K562 (cell line): ENCODE measurements around the gene VEGFB. TPM values are rescaled to one million over a fixed set of nuclear protein-coding genes. Genes with fewer than 3 reads are reported as not detected.
A peak's percentile ranks its signal among the peaks of the same experiment; 100 is the strongest.

Source experiments
- FOXJ2 ChIP-seq: fragments of 200-800 bp; sonication (Bioruptor generic); IDR thresholded peaks from 2 replicates; pipeline ENCODE4 v1.6.1; 2016; ENCODE audit warnings: missing genetic modification characterization, missing compliant biosample characterization
- HIVEP1 ChIP-seq: fragments of 250-450 bp; sonication (Bioruptor Pico); IDR thresholded peaks from 2 replicates; pipeline ENCODE4 v1.4.0; 2020; ENCODE audit warnings: mild to moderate bottlenecking
- IRF2 ChIP-seq: sonication (generic); formaldehyde crosslinking; IDR thresholded peaks from 2 replicates; pipeline ENCODE4 v1.8.1; 2022; ENCODE audit warnings: mild to moderate bottlenecking, missing genetic modification reagents
- NR3C1 ChIP-seq: sonication (generic); formaldehyde crosslinking; IDR thresholded peaks from 2 replicates; pipeline ENCODE4 v1.8.1; 2022; ENCODE audit warnings: missing genetic modification reagents
- ZBTB11 ChIP-seq, 3 experiments: fragments of 200-800 bp in 1 of 3; fragments of 250-450 bp in 1 of 3; fragments of 450-650 bp in 1 of 3; sonication (Bioruptor Pico) in 1 of 3; sonication (Bioruptor generic) in 1 of 3; formaldehyde crosslinking in 1 of 3; IDR thresholded peaks; 2 replicates each; pipeline versions ENCODE4 v1.6.1 to v1.8.0; 2016 to 2022; ENCODE audit warnings: mild to moderate bottlenecking in 2 of 3, missing genetic modification characterization in 2 of 3, missing compliant biosample characterization in 1 of 3, moderate library complexity in 1 of 3
- ZBTB33 ChIP-seq: sonication (generic); formaldehyde crosslinking; IDR thresholded peaks from 2 replicates; pipeline ENCODE4 v1.8.1; 2023; ENCODE audit warnings: mild to moderate bottlenecking, missing genetic modification reagents
- ZBTB5 ChIP-seq: fragments of 450-650 bp; IDR thresholded peaks from 2 replicates; pipeline ENCODE4 v1.6.1; 2017; ENCODE audit warnings: antibody characterized with exemption
- ZNF512 ChIP-seq: IDR thresholded peaks from 2 replicates; pipeline ENCODE4 v1.6.1; 2016; ENCODE audit warnings: missing genetic modification characterization, missing compliant biosample characterization
- polyA plus RNA-seq, 8 experiments: library from polyadenylated mRNA; depleted of rRNA in 4 of 8; stranded (reverse) in 5 of 8; unstranded in 3 of 8; fragments of >200 nt; fragmentation: Nextera tagmentation in 2 of 8; fragmentation: Illumina TruSeq in 1 of 8; extraction: Ambion mirVana in 2 of 8; extraction: Trizol in 1 of 8; gene quantifications; 2 replicates each; pipeline versions ENCODE4 v1.2.1 to v1.2.3, GENCODE V29; 2011 to 2014; ENCODE audit warnings: inconsistent platforms in 1 of 8, missing spikeins in 1 of 8
- total RNA-seq, 7 experiments: library from RNA; depleted of rRNA in 6 of 7; stranded (reverse); fragments of >200 nt in 6 of 7; fragmentation: Illumina TruSeq in 2 of 7; extraction: Trizol in 2 of 7; gene quantifications; 2 replicates each; pipeline versions ENCODE4 v1.2.1 to v1.2.3, GENCODE V29; 2011 to 2021; ENCODE audit warnings: low replicate concordance in 1 of 7
- TF ChIP-seq, protein P1 (sequence below): fragments of 450-650 bp; formaldehyde crosslinking; IDR thresholded peaks from 2 replicates; pipeline ENCODE4 v1.4.0; 2022; ENCODE audit warnings: missing genetic modification characterization
- TF ChIP-seq, protein P2 (sequence below): fragments of 250-450 bp; sonication (Bioruptor Pico); IDR thresholded peaks from 2 replicates; pipeline ENCODE4 v1.9.0; 2021; ENCODE audit warnings: mild to moderate bottlenecking, inconsistent platforms

The VEGFB gene
- total and polyA plus RNA-seq, 9 of the 15 experiments (the other 6 are each of a cell fraction or from before 2014, with no cell fraction given) = 11.0 to 83.4 (median 25.7) TPM

GRCh38 chr11:64246871-64247728 lies 12.7 kb downstream of the VEGFB start, which contains the start of gene PPP1R14B (continued):
- TF ChIP-seq, protein P1, sequence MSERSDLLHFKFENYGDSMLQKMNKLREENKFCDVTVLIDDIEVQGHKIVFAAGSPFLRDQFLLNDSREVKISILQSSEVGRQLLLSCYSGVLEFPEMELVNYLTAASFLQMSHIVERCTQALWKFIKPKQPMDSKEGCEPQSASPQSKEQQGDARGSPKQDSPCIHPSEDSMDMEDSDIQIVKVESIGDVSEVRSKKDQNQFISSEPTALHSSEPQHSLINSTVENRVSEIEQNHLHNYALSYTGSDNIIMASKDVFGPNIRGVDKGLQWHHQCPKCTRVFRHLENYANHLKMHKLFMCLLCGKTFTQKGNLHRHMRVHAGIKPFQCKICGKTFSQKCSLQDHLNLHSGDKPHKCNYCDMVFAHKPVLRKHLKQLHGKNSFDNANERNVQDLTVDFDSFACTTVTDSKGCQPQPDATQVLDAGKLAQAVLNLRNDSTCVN (CRISPR knock-in tag) = no peak
- TF ChIP-seq IRF2 (CRISPR knock-in tag) (no peak), FOXJ2 (tag) (no peak), NR3C1 (CRISPR knock-in tag) (no peak), ZBTB11 (CRISPR knock-in tag; IDR thresholded peaks at IDR 0.05) (peak in 2 of 3 experiments; percentile 73 to 95; a peak in 5 of 6 replicates), ZNF512 (no peak), HIVEP1 (CRISPR knock-in tag) (no peak), ZBTB5 (no peak), ZBTB33 (CRISPR knock-in tag) (peak; percentile 42; the same call in 1 of the 2 replicates)
- TF ChIP-seq, protein P2, sequence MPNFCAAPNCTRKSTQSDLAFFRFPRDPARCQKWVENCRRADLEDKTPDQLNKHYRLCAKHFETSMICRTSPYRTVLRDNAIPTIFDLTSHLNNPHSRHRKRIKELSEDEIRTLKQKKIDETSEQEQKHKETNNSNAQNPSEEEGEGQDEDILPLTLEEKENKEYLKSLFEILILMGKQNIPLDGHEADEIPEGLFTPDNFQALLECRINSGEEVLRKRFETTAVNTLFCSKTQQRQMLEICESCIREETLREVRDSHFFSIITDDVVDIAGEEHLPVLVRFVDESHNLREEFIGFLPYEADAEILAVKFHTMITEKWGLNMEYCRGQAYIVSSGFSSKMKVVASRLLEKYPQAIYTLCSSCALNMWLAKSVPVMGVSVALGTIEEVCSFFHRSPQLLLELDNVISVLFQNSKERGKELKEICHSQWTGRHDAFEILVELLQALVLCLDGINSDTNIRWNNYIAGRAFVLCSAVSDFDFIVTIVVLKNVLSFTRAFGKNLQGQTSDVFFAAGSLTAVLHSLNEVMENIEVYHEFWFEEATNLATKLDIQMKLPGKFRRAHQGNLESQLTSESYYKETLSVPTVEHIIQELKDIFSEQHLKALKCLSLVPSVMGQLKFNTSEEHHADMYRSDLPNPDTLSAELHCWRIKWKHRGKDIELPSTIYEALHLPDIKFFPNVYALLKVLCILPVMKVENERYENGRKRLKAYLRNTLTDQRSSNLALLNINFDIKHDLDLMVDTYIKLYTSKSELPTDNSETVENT (CRISPR knock-in tag) = no peak; the same call in 1 of the 2 replicates
